ENCODE data around the gene PPP3CA.
"Not testable (repeated sequence)": the region's sequence is repeated elsewhere in the genome, so short reads cannot be mapped to it uniquely, and the experiment has no call there.

Gene PPP3CA

DNA sequence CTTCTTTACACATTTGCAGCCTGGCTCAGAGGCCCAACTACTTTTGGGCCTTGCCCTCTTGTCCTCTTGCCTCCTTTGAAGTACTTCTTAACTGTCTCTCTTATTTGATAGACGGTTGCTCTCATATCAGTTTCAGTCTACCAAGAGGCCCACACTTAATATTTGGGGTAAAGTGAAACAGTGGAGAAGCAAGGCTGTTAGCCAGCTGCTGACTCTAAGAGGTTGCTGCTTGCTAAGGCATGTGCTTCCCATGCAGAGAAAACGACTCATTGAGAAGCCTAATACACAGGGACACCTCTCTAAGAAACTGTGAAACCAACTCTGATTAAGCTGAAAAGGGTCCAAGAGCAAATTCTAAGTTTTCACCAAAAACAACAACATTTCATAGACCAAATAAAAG, 94.6 kb downstream of the PPP3CA start:
- peak overlapping the region; percentile 17; the same call in 1 of the 2 replicates for H3K27ac ChIP-seq
- TF ChIP-seq FOXP2 (optimal IDR thresholded peaks at IDR 0.05; ENCODE audit: control extremely low read depth, extremely low read length, insufficient read depth), result no peak
- TF ChIP-seq EZH2 (IDR thresholded peaks at IDR 0.05), result no peak
- TF ChIP-seq POLR2AphosphoS5 (IDR thresholded peaks at IDR 0.05; ENCODE audit: borderline replicate concordance, low read depth, low read length), result no peak
- DNase-seq (ENCODE audit: low read depth, low spot score), result no peak

DNA sequence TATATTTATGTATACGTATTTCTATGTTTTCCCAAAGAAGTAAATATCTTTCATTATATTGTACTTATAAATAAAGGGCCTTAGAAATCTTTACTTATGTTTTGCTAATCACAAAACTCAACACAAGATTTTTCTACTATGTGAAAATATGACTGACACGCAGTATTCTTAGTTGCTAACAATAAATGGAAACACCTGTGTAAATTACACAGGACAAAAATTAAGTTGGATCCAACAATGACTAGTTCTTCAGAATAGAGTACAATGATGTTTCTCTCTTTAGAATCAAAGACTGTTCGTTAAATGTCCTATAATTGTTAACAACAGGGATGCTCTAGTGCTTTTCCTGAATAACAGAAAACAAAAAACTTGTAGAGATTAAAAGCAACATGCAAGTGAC, 96.1 kb downstream of the PPP3CA start:
- Histone ChIP-seq H3K36me3 (ENCODE audit: insufficient read depth, low read length) (no peaks in the 10 kb centered on the region), H3K27ac (no peak overlapping the region), H3K4me3 (no peak overlapping the region), H3K9me3 (ENCODE audit: low read depth, low read length) (no peaks in the 10 kb centered on the region), H3K9ac (ENCODE audit: insufficient read length) (no peak overlapping the region)
- TF ChIP-seq FOXP2 (optimal IDR thresholded peaks at IDR 0.05; ENCODE audit: control extremely low read depth, extremely low read length, insufficient read depth), result no peak
- no peak for TF ChIP-seq EZH2 (IDR thresholded peaks at IDR 0.05)
- TF ChIP-seq POLR2AphosphoS5 (IDR thresholded peaks at IDR 0.05; ENCODE audit: borderline replicate concordance, low read depth, low read length), result no peak
- no peak for DNase-seq (ENCODE audit: low read depth, low spot score)

More for the DNA sequence above, 94.6 kb downstream of the PPP3CA start:
- Histone ChIP-seq H3K9me3 (ENCODE audit: low read depth, low read length) (no peaks in the 10 kb centered on the region), H3K9ac (ENCODE audit: insufficient read length) (no peak overlapping the region), H3K4me3 (no peak overlapping the region), H3K36me3 (ENCODE audit: insufficient read depth, low read length) (no peaks in the 10 kb centered on the region)

GRCh38 chr4:101244349-101244748, 103.0 kb downstream of the PPP3CA start:
- DNase-seq (ENCODE audit: low read depth, low spot score), result no peak
- Histone ChIP-seq H3K9me3 (ENCODE audit: low read depth, low read length) (no peaks in the 10 kb centered on the region), H3K9ac (ENCODE audit: insufficient read length) (no peak overlapping the region), H3K36me3 (ENCODE audit: insufficient read depth, low read length) (no peaks in the 10 kb centered on the region), H3K27ac (no peak overlapping the region), H3K4me3 (no peak overlapping the region)
- TF ChIP-seq POLR2AphosphoS5 (IDR thresholded peaks at IDR 0.05; ENCODE audit: borderline replicate concordance, low read depth, low read length) (no peak), FOXP2 (optimal IDR thresholded peaks at IDR 0.05; ENCODE audit: control extremely low read depth, extremely low read length, insufficient read depth) (no peak), EZH2 (IDR thresholded peaks at IDR 0.05) (no peak)

- no peaks in the 10 kb centered on the region for H3K9me3 ChIP-seq (ENCODE audit: low read depth, low read length)
- no peak overlapping the region for H3K9ac ChIP-seq (ENCODE audit: insufficient read length)
- H3K27ac ChIP-seq, result no peak overlapping the region
- H3K4me3 ChIP-seq, result no peak overlapping the region
- H3K36me3 ChIP-seq (ENCODE audit: insufficient read depth, low read length), result no peaks in the 10 kb centered on the region
- TF ChIP-seq POLR2AphosphoS5 (IDR thresholded peaks at IDR 0.05; ENCODE audit: borderline replicate concordance, low read depth, low read length), result no peak
- no peak for TF ChIP-seq FOXP2 (optimal IDR thresholded peaks at IDR 0.05; ENCODE audit: control extremely low read depth, extremely low read length, insufficient read depth)
- no peak for TF ChIP-seq EZH2 (IDR thresholded peaks at IDR 0.05)
- no peak for DNase-seq (ENCODE audit: low read depth, low spot score)
Measured at GRCh38 chr4:101242441-101242840, 104.9 kb downstream of the PPP3CA start.

DNA sequence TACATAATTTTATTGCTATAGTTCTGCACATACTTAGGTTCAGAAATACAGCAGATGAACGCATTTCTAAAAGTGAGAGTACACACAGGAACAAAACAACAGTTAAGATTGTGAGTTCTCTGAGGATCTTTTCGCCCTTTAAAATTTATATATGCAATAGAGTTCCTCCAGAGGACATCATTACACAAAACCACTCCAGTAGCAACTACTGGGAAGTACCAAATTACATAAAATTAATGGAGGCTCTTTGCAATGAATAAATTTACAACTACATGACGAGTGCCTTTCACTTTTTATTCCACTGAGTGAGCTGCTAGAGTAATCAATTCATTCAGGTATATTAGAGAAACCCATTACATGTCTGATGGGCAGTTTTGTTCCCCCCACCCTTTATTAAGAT, 107.2 kb downstream of the PPP3CA start:
- Histone ChIP-seq H3K27ac (no peak overlapping the region), H3K36me3 (ENCODE audit: insufficient read depth, low read length) (no peaks in the 10 kb centered on the region), H3K9me3 (ENCODE audit: low read depth, low read length) (no peaks in the 10 kb centered on the region), H3K9ac (ENCODE audit: insufficient read length) (no peak overlapping the region), H3K4me3 (no peak overlapping the region)
- TF ChIP-seq FOXP2 (optimal IDR thresholded peaks at IDR 0.05; ENCODE audit: control extremely low read depth, extremely low read length, insufficient read depth) (no peak), EZH2 (IDR thresholded peaks at IDR 0.05) (no peak), POLR2AphosphoS5 (IDR thresholded peaks at IDR 0.05; ENCODE audit: borderline replicate concordance, low read depth, low read length) (no peak)
- DNase-seq (ENCODE audit: low read depth, low spot score), result no peak

- no peak for TF ChIP-seq POLR2AphosphoS5 (IDR thresholded peaks at IDR 0.05; ENCODE audit: borderline replicate concordance, low read depth, low read length)
- no peak for TF ChIP-seq FOXP2 (optimal IDR thresholded peaks at IDR 0.05; ENCODE audit: control extremely low read depth, extremely low read length, insufficient read depth)
- no peak for TF ChIP-seq EZH2 (IDR thresholded peaks at IDR 0.05)
- no peaks in the 10 kb centered on the region for H3K36me3 ChIP-seq (ENCODE audit: insufficient read depth, low read length)
- no peak overlapping the region for H3K4me3 ChIP-seq
- DNase-seq (ENCODE audit: low read depth, low spot score), result no peak
- H3K27ac ChIP-seq, result peak overlapping the region; percentile 48
- H3K9me3 ChIP-seq (ENCODE audit: low read depth, low read length), result no peaks in the 10 kb centered on the region
- H3K9ac ChIP-seq (ENCODE audit: insufficient read length), result no peak overlapping the region
Measured at GRCh38 chr4:101239665-101240064, 107.7 kb downstream of the PPP3CA start.

- Histone ChIP-seq H3K9me3 (ENCODE audit: low read depth, low read length) (no peaks in the 10 kb centered on the region), H3K4me3 (peak overlapping the region; percentile 16), H3K27ac (peak overlapping the region; percentile 48; the same call in 1 of the 2 replicates), H3K36me3 (ENCODE audit: insufficient read depth, low read length) (no peaks in the 10 kb centered on the region), H3K9ac (ENCODE audit: insufficient read length) (no peak overlapping the region)
- no peak for TF ChIP-seq POLR2AphosphoS5 (IDR thresholded peaks at IDR 0.05; ENCODE audit: borderline replicate concordance, low read depth, low read length)
- TF ChIP-seq EZH2 (IDR thresholded peaks at IDR 0.05), result no peak
- no peak for TF ChIP-seq FOXP2 (optimal IDR thresholded peaks at IDR 0.05; ENCODE audit: control extremely low read depth, extremely low read length, insufficient read depth)
- DNase-seq (ENCODE audit: low read depth, low spot score), result no peak
Measured at GRCh38 chr4:101238706-101239105, 108.6 kb downstream of the PPP3CA start.

DNA sequence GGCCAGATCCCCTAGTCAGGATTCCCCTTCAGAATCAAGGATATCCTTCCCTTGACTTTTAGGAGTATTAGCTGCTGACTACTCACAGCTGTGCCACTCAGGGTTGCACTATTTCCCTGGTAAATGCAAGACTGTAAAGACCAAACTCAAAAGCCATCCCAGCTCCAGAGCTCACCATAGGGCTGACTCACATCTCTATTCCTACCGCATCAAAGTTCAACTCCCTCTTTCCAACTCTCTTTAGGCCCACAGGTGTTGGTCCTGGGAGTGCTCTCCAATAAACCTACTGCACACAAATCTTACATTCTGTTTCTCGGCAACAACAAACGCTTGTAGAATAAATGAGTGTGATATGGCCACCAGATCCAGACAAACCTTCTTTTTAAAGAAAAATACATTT, 109.6 kb downstream of the PPP3CA start:
- no peak for DNase-seq (ENCODE audit: low read depth, low spot score)
- Histone ChIP-seq H3K36me3 (ENCODE audit: insufficient read depth, low read length) (no peaks in the 10 kb centered on the region), H3K27ac (no peak overlapping the region), H3K9me3 (ENCODE audit: low read depth, low read length) (no peaks in the 10 kb centered on the region), H3K4me3 (no peak overlapping the region), H3K9ac (ENCODE audit: insufficient read length) (no peak overlapping the region)
- TF ChIP-seq FOXP2 (optimal IDR thresholded peaks at IDR 0.05; ENCODE audit: control extremely low read depth, extremely low read length, insufficient read depth) (no peak), EZH2 (IDR thresholded peaks at IDR 0.05) (no peak), POLR2AphosphoS5 (IDR thresholded peaks at IDR 0.05; ENCODE audit: borderline replicate concordance, low read depth, low read length) (no peak)

GRCh38 chr4:101236097-101236496, 111.2 kb downstream of the PPP3CA start:
- Histone ChIP-seq H3K36me3 (ENCODE audit: insufficient read depth, low read length) (no peaks in the 10 kb centered on the region), H3K27ac (no peak overlapping the region), H3K9ac (ENCODE audit: insufficient read length) (no peak overlapping the region), H3K4me3 (no peak overlapping the region), H3K9me3 (ENCODE audit: low read depth, low read length) (no peaks in the 10 kb centered on the region)
- DNase-seq (ENCODE audit: low read depth, low spot score), result no peak
- TF ChIP-seq FOXP2 (optimal IDR thresholded peaks at IDR 0.05; ENCODE audit: control extremely low read depth, extremely low read length, insufficient read depth), result no peak
- TF ChIP-seq POLR2AphosphoS5 (IDR thresholded peaks at IDR 0.05; ENCODE audit: borderline replicate concordance, low read depth, low read length), result no peak
- no peak for TF ChIP-seq EZH2 (IDR thresholded peaks at IDR 0.05)

DNA sequence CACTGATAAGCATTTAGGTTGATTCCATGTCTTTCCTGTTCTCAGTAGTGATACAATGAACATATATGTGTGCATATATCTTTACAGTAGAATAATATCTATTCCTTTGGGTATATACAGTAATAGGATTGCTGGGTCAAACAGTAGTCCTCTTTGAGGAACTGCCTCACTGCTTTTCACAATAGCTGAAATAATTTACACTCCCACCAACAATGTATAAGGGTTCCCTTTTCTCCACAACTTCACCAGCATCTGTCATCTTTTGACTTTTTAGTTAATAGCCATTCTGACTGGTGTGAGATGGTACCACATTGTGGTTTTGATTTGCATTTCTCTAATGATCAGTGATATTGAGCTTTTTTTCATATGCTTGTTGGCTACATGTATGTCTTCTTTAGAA, 113.2 kb downstream of the PPP3CA start:
- H3K9me3 ChIP-seq (ENCODE audit: low read depth, low read length); H3K4me3 ChIP-seq; H3K27ac ChIP-seq; H3K36me3 ChIP-seq (ENCODE audit: insufficient read depth, low read length); H3K9ac ChIP-seq (ENCODE audit: insufficient read length); DNase-seq (ENCODE audit: low read depth, low spot score): not testable (repeated sequence)

Data from SK-N-MC (cell line).